NCI-H187 (cell line): ENCODE data around the gene AMZ2.
"Not testable (repeated sequence)": the region's sequence is repeated elsewhere in the genome, so short reads cannot be mapped to it uniquely, and the experiment has no call there.

Source experiments
- DNase-seq, 2 experiments: peaks; one replicate each; lab custom pipeline; 2025; lab: John Stamatoyannopoulos, UW

The AMZ2 gene

DNA sequence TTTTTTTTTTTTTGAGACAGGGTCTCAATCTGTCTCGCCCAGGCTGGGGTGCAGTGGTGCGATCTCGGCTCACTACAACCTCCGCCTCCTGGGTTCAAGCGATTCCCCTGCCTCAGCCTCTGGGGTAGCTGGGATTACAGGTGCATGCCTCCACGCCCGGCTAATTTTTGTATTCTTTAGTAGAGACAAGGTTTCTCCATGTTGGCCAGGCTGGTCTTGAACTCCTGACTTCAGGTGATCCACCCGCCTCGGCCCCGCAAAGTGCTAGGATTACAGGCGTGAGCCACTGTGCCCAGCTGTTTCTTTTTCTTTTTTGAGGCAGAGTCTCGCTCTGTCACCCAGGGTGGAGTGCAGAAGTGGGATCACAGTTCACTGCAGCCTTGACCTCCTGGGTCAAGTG, 27.1 kb upstream of the AMZ2 start:
- DNase-seq = not testable (repeated sequence)

DNA sequence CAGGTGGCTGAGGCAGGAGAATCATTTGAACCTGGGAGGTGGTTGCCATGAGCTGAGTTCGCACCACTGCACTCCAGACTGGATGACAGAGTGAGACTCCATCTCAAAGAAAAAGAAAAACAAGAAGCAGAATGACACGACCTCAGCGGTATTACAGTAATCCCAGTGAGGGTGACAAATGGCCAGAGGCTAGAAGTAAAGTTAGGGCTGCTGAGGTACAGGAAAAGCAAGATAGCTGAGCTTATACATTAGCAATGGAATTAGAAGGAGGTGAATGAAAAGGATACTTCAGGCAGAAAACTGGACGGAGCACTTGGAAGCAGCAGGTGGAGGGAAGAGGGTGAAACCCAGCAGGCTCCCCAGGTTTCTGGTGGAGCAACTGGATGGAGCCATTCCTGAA, 26.1 kb upstream of the AMZ2 start:
- DNase-seq = no peak

DNA sequence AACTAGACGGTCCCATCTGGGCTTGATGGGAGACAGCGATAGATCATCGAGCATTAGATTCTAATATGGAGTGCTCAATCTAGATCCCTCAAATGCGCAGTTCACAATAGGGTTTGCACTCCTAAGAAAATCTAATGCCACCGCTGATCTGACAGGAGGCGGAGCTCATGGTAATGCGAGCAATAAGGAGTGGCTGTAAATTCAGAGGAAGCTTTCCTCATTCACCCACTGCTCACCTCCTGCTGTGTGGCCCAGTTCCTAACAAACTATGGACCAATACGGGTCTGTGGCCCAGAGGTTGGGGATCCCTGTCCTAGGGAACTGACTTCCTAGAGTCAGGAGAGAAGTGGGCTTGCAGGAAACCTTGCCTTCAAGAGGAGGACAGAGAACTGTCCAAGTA, 25.2 kb upstream of the AMZ2 start:
- DNase-seq = no peak

DNA sequence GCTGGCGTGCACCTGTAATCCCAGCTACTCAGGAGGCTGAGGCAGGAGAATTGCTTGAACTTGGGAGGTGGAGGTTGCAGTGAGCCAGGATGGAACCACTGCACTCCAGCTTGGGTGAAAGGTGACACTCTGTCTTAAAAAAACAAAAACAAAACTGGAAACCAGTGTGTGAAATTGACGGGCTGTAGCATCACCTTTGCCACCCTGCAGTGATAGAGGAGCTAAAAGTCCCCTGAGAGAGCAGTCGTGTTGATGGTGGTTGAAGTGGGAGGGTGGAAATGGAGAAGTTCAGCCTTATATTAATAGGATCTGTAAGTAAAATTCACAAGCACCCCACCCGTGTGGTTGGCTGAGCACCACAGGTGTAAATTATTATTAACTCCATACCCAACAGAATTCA, 22.8 kb upstream of the AMZ2 start:
- not testable (repeated sequence) for DNase-seq

DNA sequence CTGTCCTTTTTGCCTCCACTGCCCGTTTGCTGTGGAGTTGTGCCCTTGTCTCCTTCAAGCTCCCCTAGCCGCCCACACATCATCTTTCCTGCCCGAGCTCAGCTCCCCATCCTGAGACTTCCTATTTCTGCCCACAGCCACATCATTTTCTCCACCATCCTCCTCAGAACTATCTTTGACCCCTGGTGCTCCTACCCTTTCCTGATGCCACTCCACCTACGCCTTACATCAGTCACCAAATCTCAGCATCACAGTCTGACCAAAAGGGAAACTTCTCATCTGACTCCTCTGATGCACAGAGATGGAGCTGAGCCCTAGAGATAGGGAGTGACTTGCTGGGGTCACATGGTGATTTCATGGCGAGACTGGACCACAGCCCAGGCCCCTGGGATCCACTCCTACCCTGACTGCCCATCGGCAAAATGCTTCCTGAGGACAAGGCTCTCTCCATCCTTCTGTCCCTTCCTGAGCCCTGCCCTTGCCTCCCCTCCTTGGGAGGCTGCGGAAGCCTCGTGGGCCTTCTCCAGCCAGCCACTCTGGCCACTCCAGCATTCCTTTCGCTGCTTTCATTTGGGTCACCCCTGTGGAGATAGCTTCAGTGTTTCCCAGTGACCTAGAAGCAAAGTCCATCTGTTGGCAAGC, 19.7 kb upstream of the AMZ2 start:
- DNase-seq = not testable (repeated sequence)

DNA sequence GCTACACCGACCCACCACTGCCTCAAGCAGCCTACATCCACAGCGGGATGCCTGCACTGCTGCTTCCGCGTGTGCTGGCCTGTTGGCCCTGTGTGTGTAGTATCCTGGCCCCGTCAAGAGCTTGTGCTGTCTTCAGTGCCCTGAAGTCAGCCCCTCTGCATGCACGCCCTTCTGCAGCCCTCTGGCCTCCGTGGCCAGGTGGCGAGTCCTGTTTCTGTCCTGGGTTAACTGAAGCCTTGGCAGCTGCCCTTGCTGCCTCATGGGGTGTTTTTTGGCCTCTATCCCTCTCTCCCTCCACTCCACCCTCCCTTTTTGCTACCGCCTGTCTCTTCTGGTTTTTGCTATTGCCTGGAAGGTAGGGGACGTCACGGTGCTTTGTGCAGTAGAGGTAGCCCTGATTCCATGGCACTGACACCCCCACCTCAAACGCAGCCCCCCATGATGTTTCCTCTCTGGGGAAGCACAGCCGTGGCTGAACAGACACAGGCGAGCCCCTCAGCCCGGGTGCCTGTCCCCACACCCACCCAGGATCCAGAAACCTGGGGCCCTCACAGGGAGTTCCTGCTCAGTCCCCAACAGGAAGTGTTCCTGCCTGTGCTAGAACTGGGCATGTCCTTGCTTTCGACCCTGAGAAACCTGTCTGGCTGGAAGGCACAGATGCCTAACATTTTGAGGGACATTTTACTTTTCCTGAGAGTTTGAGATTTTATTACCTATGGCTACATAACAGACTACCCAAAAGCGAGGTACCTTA, 18.8 kb upstream of the AMZ2 start:
- DNase-seq = no peak

DNA sequence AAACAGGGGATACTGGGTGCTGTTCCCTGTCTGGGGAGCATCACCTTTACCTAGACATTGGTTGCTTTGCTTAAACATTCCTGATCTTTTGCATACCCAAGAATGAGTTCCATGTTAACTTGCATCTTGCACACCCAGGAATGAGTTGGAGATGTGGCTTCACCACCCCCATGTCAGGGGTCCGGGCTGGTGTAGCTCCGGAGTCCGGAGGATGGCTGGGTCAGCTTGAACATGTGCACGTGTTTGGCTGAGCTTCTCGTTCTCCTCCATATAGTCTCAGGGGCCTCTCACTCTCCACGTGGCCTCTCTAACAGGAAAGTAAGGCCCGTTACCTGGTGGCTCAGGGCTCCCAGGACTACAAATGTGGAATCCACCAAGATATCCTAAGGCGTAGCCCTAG, 18.2 kb upstream of the AMZ2 start:
- DNase-seq = no peak

DNA sequence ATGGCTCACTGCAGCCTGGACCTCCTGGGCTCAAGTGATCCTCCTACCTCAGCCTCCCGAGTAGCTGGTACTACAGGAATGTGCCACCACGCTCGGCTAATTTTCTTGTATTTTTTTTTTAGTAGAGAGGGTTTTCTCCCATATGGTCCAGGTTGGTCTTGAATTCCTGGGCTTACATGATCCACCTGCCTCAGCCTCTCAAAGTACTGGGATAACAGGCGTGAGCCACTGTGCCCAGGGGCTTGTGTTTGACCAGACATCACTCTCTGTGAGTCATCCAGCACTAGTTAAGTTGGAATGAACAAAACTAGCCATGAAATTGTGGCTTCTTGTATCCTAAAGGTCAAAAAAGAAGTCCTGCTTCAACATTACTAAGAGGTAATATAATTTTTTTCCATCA, 16.7 kb upstream of the AMZ2 start:
- not testable (repeated sequence) for DNase-seq

DNA sequence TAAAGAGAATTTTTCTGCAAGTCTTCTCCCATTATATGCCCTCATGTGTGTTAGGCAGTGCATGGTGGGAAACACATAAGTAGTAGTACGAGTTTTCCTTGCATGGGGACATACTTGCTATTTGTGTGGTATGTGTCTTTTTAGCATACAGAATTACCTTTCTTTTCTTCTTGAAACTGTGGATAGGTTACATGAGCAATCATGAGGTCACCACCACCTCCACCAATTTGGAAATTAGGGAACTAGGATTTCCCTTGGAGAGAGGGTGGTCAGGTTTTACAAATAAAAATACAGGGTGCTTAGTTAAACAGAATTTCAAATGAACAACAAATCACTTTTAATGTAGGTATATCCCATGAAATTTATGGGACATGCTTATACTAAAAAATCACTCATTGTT, 16.3 kb upstream of the AMZ2 start:
- no peak for DNase-seq

DNA sequence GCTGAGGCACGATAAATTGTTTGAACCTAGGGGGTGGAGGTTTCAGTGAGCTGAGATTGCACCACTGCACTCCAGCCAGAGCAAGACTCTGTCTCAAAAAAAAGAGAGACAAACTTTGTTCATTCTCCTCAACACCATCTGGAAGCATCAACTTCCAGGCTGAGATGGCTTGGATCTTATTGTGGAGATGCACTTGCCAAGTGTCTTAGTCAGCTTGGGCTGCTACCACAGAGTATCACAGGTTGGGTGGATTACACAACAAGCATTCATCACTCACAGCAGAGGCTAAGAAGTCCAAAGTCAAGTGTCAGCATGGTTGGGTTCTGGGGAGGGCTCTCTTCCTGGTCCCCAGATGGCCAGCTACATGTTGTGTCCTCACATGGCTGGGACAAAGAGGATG, 15.1 kb upstream of the AMZ2 start:
- DNase-seq = not testable (repeated sequence)

DNA sequence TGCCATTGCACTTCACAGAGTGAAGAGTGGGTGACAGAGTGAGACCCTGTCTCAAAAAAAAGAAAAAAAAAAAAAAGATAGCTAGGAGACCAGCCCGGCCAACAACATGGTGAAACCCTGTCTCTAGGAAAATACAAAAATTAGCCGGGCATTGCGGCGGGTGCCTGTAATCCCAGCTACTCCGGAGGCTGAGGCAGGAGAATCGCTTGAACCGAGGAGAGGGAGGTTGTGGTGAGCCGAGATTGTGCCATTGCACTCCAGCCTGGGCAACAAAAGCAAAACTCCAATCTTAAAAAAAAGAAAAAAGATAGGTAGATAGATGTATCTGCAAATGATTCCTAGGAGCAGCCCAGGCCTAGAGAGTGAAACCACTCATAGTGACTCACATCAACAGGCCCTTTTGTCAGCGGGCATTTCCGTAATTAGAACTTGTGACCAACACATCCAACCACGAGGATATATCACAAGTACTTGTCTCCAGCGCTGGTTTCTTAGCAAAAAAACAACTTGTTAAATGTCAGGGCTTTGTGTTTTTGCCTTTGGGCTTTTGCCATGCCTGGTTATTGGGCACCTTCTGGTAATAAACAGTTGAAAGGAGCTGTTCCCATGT, 13.0 kb upstream of the AMZ2 start:
- DNase-seq = not testable (repeated sequence)

DNA sequence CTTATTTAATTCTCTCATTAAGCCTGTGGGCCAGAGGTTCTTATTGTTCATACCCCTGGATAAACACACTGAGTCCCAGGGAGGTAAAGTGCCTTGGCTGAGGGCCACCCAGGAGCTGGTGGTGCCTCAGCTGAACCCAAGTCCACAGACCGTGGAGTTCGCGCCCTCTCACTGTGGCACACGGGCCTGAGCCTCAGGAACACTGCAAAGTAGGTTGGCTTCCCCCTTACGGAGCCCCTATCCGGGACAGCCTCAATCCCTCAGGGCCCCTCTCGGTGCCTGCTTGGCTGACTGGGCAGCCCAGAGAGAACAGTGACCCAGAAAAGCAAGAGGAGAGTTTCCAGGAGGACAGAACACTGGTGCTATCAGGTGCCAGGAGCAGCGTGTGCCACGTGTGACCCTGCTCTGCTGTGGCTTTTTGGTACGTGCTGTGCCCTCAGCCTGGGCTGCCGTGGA, 12.5 kb upstream of the AMZ2 start:
- not testable (repeated sequence) for DNase-seq

DNA sequence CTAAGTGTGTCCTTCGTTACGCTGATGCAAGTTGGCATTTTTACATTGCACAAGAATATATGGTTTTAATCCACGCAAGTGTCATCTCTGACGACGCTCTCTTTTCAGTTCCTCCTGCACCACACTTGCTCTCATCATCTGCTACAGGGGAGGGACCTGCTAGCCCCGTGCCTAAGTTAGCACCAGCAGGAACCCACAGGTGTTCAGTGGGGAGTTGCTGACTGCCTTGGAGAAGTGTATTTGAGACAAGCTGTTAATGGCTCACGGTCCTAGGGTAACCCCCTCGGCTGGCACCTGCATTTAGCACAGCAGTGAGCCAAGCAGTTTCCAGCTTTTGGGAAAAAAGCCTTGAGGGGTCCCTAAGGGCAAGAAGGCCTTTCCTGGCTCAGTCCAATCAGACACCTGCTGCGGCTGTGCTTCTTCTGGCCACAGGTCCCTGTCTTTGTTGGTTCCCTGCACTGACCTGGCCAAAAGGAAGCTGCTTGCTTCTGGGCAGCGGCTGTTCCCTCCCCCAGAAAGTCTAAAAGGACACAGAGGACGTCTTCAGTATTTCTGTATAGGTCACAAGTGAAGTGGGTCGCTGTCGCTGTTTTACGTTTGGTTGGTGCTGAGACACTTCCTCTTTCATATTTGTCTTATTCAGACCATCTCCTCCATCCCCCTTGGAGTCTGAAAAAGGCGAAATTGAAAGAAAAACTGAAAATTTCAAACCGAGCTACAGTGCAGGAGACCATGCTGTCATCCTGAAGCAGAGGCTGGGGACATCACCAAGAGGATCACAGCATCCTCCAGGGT, 10.3 kb upstream of the AMZ2 start:
- DNase-seq = not testable (repeated sequence)

DNA sequence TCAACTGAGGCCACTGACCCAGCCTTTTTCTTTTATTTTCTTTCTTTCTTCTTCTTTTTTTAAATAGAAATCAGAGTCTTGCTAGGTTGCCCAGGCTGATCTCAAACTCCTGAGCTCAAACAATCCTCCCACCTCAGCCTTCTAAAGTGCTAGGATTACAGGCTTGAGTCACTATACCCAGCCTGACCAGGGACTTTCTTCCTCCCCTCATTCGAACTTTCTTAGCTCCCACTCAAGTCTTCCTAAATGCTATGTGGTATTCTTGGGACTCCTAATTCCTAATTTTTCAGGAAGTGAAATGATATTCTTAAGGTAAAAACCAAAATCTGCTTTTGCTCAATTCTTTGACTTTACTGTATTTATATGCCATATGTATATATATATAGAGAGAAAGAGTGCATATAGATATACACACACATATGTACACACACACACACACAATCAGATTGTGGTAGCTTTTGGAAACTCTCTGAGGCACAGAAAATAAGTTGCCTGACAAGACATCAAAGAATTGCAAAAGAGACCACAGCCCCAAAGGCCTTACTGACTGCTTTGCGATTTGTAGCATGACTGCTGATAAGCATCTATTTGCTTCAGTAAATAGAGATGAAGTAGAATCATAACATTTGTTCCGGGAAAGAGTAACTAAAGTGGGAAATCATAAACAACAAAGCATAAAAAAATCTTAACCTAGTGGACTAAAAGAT, 9.5 kb upstream of the AMZ2 start:
- DNase-seq = no peak

DNA sequence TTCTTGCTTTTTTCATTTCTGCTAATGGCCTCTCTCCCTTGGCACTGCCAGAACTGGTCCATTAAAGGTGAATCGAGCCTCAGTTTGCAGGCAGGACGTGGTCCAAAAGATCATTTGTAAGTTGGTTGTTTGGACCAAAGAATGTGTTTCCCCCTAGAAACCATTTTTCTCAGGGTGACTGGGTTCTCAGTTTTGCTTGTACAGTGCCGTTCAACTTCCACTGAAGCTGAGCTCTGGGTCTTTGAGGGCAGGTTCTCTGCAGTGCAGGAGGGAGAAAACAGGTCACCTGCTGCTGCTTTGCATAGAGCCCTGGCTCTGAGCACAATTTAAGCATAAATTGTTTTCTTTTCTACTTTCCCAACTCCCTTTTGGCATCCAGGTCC, 9.0 kb upstream of the AMZ2 start:
- DNase-seq = no peak

DNA sequence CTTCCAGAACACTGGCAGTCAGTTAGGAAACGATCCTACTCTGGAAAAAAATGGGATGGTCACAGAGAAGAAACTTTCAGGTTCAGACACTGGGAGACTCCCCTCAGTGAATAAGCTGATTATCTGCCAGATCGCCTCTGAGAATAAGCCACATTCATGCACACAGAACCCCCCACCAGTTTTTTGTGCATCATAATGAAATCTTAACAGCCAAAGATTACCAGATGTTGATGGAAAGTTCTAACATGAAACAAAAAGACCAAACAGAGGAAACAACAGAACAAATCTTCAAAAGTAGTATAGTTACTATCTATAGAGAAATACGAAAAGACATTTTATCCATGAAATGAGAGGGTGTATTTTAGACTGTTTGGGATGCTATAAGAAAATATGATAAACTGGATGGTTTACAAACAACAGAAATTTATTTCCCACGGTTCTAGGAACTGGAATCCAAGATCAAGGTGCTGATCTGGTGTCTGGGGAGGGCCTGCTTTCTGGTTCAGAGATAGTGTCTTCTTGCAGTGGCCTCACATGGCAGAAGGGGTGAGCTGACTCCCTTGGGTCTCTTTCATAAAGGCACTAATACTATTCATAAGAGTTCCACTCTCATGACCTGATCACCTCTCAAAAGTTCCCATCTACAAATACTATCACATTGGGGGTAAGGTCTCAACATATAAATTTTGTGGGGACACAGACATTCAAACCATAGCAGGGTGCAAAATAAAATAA, 8.0 kb upstream of the AMZ2 start:
- no peak for DNase-seq

DNA sequence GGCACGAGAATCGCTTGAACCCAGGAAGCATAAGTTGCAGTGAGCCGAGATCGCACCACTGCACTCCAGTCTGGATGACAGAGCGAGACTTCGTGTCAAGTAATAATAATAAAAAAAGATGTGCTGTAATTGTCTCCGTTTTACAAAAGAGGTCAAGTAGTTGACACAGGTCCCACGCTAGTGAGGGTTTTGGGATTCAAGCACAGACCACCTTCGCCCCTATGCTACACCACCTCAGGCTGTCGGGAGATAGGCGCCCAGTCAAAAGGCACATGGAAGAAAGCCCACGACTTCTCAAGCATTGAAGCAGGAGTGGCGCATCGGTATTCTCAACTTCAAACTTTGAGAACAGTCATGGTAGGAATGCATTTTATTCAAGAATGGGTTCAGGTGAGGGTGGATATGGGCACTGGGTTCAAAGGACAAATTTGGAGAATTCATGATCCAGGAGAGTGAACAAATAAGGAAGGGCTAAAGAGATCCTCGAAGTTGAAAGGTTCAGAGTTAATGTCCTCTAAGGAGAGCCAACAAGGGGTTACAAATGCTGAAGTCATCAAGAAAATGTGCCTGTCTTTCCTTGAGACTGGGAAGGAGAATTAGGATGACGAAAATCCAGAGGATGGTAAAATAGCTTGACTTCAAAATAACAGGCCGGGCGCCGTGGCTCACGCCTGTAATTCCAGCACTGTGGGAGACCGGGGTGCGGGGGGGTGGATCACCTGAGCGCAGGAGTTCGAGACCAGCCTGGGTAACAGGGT, 1.4 kb upstream of the AMZ2 start:
- no peak for DNase-seq

DNA sequence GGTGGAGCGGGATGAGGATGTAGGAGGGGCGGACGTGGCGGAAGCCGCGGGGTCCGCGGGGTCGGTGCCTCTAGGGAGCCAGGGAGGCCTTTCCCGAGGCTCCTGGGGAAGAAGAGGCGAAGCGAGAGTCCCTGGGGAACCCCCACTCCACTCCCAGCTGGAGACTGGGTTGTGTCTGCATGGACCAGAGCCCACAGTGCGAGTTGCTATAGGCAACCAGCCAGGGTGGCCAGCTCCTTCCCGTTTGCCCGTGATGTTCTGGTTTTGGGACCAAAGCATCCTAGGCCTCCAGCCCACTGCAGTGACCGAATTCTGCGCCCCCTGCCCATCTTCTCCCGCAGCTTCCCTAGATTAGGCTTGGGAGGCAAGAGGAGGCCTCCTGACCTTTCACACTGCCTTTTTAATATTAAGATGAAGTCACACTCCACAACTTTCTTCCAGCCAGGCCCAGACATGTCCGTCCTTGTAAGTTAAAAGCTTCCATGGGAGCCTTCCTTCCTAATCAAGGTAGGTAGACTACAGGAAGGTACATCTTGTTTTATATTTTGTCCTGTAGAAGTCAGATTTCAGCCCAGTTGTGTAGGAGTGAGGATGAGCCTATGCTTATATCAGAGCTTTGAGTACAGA, 469 bp downstream of the AMZ2 start:
- no peak for DNase-seq

DNA sequence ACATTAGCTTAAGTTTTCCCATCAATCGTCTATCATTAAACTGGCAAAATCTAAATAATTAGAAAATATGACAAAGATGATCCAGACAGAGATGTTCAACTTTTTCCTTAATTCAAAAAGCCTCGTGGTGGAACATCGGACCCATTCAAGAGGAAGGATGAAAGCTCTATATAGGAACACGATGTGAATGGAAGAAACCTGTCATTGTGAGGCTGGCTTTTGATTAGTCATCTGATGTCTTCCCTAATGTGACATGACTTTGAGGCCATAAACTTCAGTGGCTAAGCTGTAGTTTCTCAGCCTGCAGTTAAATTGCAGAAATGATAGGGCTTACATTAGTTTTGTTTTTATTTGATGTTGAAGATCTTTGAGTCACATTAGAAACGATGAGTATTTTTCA, 1.0 kb downstream of the AMZ2 start:
- DNase-seq = no peak

DNA sequence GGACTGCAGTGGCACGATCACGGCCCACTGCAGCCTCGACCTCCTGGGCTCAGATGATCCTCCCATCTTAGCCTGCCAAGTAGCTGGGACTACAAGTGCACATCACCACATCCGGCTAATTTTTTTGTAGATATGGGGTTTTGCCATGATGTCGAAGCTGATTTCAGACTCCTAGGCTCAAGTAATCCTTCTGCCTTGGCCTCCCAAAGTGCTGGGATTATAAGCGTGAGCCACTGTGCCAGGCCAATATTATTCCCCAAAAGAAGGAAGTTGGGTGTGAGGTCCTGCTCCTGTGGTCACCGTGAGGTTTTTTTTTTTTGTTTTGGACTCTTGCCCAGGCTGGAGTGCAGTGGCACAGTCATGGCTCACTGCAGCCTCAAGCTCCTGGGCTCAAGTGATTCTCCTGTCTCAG, 1.5 kb downstream of the AMZ2 start:
- no peak for DNase-seq
